Ascending aorta (tissue), 2 donors: ENCODE results near the gene VBP1. TPM values are rescaled to one million over a fixed set of nuclear protein-coding genes. Genes with fewer than 3 reads are reported as not detected.
A peak's percentile ranks its signal among the peaks of the same experiment; 100 is the strongest.

ENCODE experiments used
- DNase-seq, 2 donors: peaks; one replicate each; pipeline ENCODE4 v3.0.0-alpha.2; 2019; ENCODE audit warnings: low spot score in 2 of 2
- H3K27ac ChIP-seq, 2 donors: fragments of 200-600 bp; sonication (generic); one replicate each; pipeline ENCODE4 v1.5.1; 2016 to 2017; ENCODE audit warnings: mild to moderate bottlenecking in 1 of 2
- H3K27me3 ChIP-seq: fragments of 200-600 bp; sonication (generic); one replicate; pipeline ENCODE4 v1.5.1; 2017
- H3K36me3 ChIP-seq, 2 donors: fragments of 200-600 bp; sonication (generic); one replicate each; pipeline ENCODE4 v1.5.1; 2016
- H3K4me1 ChIP-seq, 2 donors: fragments of 200-600 bp; sonication (generic); one replicate each; pipeline ENCODE4 v1.5.1; 2016 to 2017; ENCODE audit warnings: mild to moderate bottlenecking in 1 of 2
- H3K4me3 ChIP-seq, 2 donors: fragments of 200-600 bp; sonication (generic); one replicate each; pipeline ENCODE4 v1.5.1; 2016 to 2017; ENCODE audit warnings: mild to moderate bottlenecking in 1 of 2
- H3K9me3 ChIP-seq, 2 donors: fragments of 200-600 bp; sonication (generic); one replicate each; pipeline ENCODE4 v1.5.1; 2016
- CTCF ChIP-seq, 3 experiments: fragments of 200-600 bp in 2 of 3; fragments of 450-650 bp in 1 of 3; sonication (generic) in 2 of 3; IDR thresholded peaks; one replicate each; pipeline ENCODE4 v1.5.1; 2016 to 2019; ENCODE audit warnings: antibody characterized with exemption in 3 of 3, mild to moderate bottlenecking in 1 of 3, moderate library complexity in 1 of 3
- intact Hi-C: fragments of 100-400 bp; cut with DNase I; formaldehyde crosslinking; loops from one replicate; pipeline ENCODE4 v1.15.1; 2023
- total RNA-seq: library from RNA; depleted of rRNA; stranded (reverse); fragments of >200 nt; gene quantifications from one replicate; pipeline ENCODE4 v1.1.0, GENCODE V29; 2016

Gene VBP1
- 11.2 TPM for total RNA-seq

DNA sequence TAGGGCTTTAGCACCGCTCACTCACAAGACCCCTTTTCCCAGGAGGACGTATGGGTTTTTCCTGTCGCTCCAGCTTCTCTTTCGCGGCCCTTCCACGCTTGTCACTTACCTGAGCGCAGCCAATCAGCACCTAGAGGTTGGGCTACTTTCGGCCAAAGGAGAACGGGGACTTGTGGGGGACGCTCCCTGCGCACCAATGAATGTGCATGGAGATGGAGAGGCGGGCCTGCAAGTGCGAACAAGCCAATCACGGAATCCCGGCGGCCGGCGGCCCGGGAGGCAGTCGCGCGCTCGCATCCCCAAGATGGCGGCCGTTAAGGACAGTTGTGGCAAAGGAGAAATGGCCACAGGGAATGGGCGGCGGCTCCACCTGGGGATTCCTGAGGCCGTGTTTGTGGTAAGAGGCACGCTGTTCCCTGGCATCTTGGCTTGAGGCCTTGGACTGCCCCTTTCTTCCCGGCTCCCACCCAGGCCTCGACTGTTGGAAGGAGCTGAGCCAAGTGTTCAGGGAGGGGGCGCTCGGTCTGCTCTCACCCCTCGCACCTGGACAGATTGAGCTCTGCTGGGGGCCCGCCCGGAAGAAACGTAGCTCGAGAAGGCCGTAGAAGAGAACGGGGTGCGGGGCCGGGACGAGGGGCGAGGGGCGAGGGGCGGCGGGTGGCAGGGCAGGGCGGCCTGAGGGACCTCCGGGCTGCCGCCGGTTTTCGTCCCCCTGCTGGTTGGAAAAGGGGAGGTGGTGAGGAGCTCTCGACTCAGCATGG lies at the start of gene VBP1:
VBP1 (plus strand) TSS at position 282 of the 761 bp plus-strand sequence; CDS start at position 305, 23 bp downstream.
- peak within 1 kb of the TSS; percentile 72 to 87 for H3K4me3 ChIP-seq
- H3K36me3 ChIP-seq, result peaks cover 0 to 4% of the 10 kb centered on the region in 2 donors
- TF ChIP-seq CTCF (IDR thresholded peaks at IDR 0.05), result peak; percentile 13 to 51 (median 32)
- peaks cover 0 to 3% of the 10 kb centered on the region in 2 donors for H3K4me1 ChIP-seq
- intact Hi-C loops, result loop anchor here (2.0 to 10.0 kb wide), 5 partner anchors 122 to 666 kb away; partner anchors contain the start of genes BRCC3, CMC4, MTCP1 and VAMP7
- peak within 1 kb of the TSS; percentile 90 to 92 for H3K27ac ChIP-seq
- peak; percentile 82 to 96 for DNase-seq
- no peaks in the 10 kb centered on the region for H3K9me3 ChIP-seq
- H3K27me3 ChIP-seq, result no peaks in the 10 kb centered on the region

GRCh38 chrX:155169881-155170280 lies 46.4 kb upstream of the VBP1 start:
- Histone ChIP-seq H3K4me3 (no peak overlapping the region), H3K36me3 (no peaks in the 10 kb centered on the region), H3K4me1 (no peaks in the 10 kb centered on the region), H3K27me3 (no peaks in the 10 kb centered on the region), H3K27ac (no peak overlapping the region), H3K9me3 (no peaks in the 10 kb centered on the region)
- no peak for TF ChIP-seq CTCF (IDR thresholded peaks at IDR 0.05)
- intact Hi-C loops, result no loop called here
- no peak for DNase-seq

GRCh38 chrX:155179346-155179997 lies 36.8 kb upstream of the VBP1 start:
- Histone ChIP-seq H3K9me3 (no peaks in the 10 kb centered on the region), H3K4me3 (no peak overlapping the region), H3K4me1 (no peaks in the 10 kb centered on the region), H3K27ac (no peak overlapping the region), H3K27me3 (no peaks in the 10 kb centered on the region), H3K36me3 (no peaks in the 10 kb centered on the region)
- intact Hi-C loops, result no loop called here
- no peak for DNase-seq
- no peak for TF ChIP-seq CTCF (IDR thresholded peaks at IDR 0.05)

- no peak overlapping the region for H3K27ac ChIP-seq
- no peaks in the 10 kb centered on the region for H3K36me3 ChIP-seq
- no peaks in the 10 kb centered on the region for H3K27me3 ChIP-seq
- DNase-seq, result no peak
- no peak overlapping the region for H3K4me3 ChIP-seq
- intact Hi-C loops, result no loop called here
- peaks cover 0 to 15% of the 10 kb centered on the region in 2 donors for H3K9me3 ChIP-seq
- no peak for TF ChIP-seq CTCF (IDR thresholded peaks at IDR 0.05)
- no peaks in the 10 kb centered on the region for H3K4me1 ChIP-seq
These were observed 27.5 kb upstream of the VBP1 start for GRCh38 chrX:155188786-155189185.

DNA sequence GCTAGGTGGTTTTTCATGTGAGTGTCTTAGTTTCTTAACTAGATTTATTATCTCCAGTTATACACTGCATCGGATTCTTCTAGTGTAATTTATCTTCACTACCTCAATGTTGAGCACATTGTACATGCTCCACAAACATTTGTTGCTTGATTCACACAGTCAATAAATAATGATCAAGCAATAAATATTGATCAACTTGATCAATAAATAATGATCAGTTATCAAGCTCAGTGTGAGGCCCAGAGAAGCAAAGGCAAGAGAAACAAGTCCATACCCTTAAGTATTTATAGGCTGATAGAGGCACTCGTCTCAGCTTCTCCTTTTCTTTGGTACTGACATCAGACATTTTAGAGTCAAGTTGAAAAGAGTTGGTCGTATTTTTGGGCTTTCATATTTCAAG lies 5.1 kb upstream of the VBP1 start:
- no peak for TF ChIP-seq CTCF (IDR thresholded peaks at IDR 0.05)
- no peaks in the 10 kb centered on the region for H3K4me1 ChIP-seq
- intact Hi-C loops, result loop anchor here (10.0 kb wide), 1 partner anchor 116 kb away; no protein-coding TSS in a partner anchor

More for the DNA sequence above, 5.1 kb upstream of the VBP1 start:
- H3K4me3 ChIP-seq, result no peak overlapping the region
- no peak overlapping the region for H3K27ac ChIP-seq
- no peaks in the 10 kb centered on the region for H3K27me3 ChIP-seq
- no peaks in the 10 kb centered on the region for H3K36me3 ChIP-seq
- no peak for DNase-seq
- no peaks in the 10 kb centered on the region for H3K9me3 ChIP-seq
